Sciatic nerve (tissue), 2 donors: ENCODE results near the gene AKR1C8. TPM values are rescaled to one million over a fixed set of nuclear protein-coding genes. Genes with fewer than 3 reads are reported as not detected.
"Not testable (repeated sequence)": the region's sequence is repeated elsewhere in the genome, so short reads cannot be mapped to it uniquely, and the experiment has no call there.

Experiments used
- ATAC-seq: fragments of 200-7000 bp; cut with Tn5 transposase; one replicate; pipeline ENCODE4 v1.9.1; 2020; ENCODE audit warnings: mild to moderate bottlenecking, moderate library complexity
- DNase-seq: peaks from one replicate; pipeline ENCODE4 v3.0.0-alpha.2; 2020; ENCODE audit warnings: low spot score
- intact Hi-C: fragments of 100-400 bp; cut with DNase I; formaldehyde crosslinking; loops from one replicate; pipeline ENCODE4 v1.14.2; 2022
- total RNA-seq: library from RNA; stranded (reverse); fragmentation: NEBNext Ultra II Directional; extraction: Animal tissue kit (Norgen Biotek cat#: 25700); gene quantifications from one replicate; pipeline ENCODE4 v1.2.1, GENCODE V29; 2021
- donor health status: DM: no; HTN: no; CAD: no.
- donor health status: DM: no; HTN: no; CAD: no.

The AKR1C8 gene
- total RNA-seq, 1 donor from 2014 or later: 0.94 TPM

DNA sequence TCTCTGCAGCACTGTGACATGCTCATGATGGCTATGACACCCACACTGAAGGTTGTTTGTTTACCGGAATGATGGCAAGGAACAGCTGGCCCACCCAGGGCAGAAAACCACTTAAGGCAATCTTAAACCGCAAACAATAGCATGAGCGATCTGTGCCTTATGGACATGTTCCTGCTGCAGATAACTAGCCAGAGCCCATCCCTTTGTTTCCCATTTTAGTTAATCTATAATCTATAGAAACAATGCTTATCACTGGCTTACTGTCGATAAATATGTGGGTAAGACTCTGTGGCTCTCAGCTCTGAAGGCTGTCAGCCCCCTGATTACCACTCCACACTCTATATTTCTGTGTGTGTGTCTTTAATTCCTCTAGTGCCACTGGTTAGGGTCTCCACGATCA lies 65.0 kb downstream of the AKR1C8 start:
- ATAC-seq, DNase-seq, intact Hi-C loops: not testable (repeated sequence)

DNA sequence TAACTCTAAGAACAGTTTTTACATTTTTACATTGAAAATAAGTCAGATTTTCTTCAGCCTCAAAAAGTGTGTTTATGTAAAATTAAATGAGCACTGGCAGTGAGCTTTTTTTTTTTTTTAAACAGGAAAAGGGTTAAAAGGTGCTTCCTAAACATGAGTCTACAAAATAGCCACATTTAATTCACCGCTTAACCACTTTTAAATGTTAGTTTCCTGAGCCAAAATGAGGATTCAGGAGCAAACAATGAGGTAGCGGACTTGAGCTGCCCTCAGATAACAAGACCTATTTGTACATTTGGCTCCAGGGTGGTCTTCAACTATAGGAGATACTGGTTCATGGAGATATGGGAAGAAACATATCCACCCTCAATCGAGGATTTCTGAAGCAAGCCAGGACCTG lies 67.9 kb downstream of the AKR1C8 start:
- intact Hi-C loops: no loop called here
- no peak for ATAC-seq
- no peak for DNase-seq

DNA sequence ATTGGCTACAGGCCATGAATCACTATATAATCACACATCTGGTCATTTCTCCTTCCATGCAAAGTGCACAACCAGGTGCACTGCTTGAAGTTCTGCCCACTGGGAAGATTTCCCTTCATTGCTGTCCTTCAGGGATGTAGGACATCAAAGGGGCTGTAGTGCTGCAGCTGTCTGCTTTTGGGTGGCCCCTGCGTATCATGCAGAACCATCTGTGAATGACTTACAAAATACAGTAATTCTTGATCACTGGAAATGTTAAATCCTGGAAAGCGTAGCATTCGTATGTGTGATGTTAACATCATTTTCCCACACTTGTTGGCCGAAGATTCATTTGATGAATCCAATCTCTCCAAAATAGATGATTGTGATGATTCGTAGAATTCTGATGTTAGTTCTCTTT lies 68.3 kb downstream of the AKR1C8 start:
- no peak for ATAC-seq
- intact Hi-C loops: no loop called here

DNA sequence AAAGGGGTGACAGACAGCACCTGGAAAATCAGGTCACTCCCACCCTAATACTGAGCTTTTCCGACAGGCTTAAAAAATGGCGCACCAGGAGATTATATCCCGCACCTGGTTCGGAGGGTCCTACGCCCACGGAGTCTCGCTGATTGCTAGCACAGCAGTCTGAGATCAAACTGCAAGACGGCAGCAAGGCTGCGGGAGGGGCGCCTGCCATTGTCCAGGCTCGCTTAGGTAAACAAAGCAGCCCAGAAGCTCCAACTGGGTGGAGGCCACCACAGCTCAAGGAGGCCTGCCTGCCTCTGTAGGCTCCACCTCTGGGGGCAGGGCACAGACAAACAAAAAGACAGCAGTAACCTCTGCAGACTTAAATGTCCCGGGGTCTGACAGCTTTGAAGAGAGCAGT lies 75.1 kb downstream of the AKR1C8 start:
- intact Hi-C loops, ATAC-seq, DNase-seq: not testable (repeated sequence)

More for the DNA sequence above, 68.3 kb downstream of the AKR1C8 start:
- DNase-seq: no peak

DNA sequence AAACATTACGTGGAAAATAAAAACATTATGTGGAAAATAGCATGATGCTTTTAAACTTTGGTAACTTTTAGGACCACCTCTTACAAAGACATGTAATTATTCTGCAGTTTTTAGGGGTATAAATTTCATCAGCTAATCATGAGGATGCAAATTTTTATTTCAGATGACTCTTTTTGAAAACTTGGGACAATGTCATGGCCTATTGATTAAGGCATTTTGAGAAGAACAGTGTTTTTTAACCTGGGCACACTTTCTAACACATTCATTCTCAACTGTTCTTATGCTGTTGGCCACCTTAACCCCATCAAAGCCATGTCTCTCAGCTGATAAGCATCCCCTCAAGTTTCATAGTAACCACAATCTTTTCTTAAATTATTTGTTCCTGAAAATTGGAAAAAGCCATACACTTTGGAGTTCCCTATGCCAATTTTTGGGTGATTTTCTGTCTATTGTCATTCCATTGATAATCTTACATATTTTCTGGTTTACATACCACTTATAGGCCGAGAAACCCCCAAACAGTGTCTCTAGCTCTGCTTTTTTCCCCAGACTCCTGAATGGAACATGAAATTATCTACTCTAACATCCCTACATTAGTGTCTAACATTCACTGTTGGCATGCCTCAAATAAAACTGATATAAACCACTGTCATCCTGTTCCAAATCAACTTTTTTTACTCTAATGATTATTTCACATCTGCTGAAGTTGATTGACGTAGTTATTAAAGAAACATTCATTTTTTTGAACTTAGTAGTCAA lies 76.1 kb downstream of the AKR1C8 start:
- DNase-seq (no peak), ATAC-seq (no peak)
- intact Hi-C loops: no loop called here

DNA sequence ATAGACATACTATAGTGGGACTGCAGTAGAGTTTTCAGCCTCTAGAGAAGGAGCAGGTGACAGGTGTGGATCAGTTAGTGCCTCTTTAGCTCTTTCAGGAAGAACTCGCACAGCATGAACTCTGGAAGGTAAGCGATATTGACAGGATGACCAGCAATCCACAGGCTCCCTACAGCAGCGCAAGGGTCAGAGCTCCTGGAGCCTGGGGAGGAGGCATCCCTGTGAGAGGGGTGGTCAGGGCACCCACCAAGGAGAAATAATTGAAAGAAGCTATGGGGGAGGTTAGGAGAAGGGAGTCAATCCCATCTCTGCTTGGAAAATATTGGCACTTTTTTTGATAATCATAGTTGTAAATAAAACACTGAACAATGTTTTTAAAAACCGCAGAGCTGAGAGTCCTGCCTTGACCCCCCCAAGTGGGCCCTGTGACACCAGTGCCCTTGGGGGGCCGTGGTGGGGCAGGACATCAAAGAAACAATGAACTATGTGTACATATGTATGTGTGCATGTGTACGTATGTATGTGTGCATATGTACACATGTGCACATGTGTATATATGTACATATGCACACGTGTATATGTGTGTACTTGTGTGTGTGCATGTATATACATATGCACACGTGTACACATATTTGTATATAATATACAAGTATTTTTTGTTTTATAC lies 77.0 kb downstream of the AKR1C8 start:
- ATAC-seq (no peak), DNase-seq (no peak)
- intact Hi-C loops: no loop called here

DNA sequence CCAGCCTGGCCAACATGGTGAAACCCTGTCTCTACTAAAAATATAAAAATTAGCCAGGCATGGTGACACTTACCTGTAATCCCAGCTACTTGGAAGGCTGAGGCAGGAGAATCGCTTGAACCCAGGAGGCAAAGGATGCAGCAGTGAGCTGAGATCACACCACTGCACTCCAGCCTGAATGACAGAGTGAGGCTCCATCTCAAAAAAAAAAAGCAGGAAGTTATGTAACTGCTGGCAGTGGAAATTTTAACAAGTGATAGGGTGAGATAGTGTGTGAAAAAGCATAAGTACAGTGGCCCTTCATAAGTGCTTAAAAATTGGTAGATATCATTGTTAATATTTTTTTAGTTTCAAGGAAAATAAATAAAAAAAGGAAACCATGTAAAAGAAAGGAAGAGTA lies 78.4 kb downstream of the AKR1C8 start:
- no peak for ATAC-seq
- intact Hi-C loops: no loop called here

DNA sequence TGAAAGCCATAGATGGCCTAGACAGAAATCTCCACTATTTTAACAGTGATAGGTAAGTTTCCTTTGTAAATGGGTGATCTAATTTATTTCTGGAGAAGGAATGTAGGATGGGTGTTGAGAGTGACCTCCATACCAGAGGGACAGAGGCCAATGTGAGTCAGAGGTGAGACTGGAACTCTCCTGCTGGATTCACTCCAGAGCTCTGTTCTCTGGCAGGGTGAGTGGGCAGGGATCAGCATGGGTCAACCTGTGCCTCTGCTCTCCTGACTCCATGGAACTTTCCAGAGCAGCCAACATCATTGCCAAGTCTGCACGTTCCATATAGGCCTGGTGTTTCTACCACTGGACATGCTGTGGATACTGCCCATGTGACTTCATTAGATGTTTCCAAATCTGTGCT lies 79.3 kb downstream of the AKR1C8 start:
- no peak for ATAC-seq
- intact Hi-C loops: no loop called here

More for the DNA sequence above, 78.4 kb downstream of the AKR1C8 start:
- no peak for DNase-seq

More for the DNA sequence above, 79.3 kb downstream of the AKR1C8 start:
- DNase-seq: no peak

Other genes starting within 250 kb of the AKR1C8 start
- gene AKR1C1, start 221.7 kb downstream of the AKR1C8 start, total RNA-seq: 84.2 TPM
- 97.9 TPM for gene AKR1C2, start 181.3 kb downstream of the AKR1C8 start, total RNA-seq
- gene AKR1C3, start 90.7 kb downstream of the AKR1C8 start, total RNA-seq: 48.1 TPM
- not detected for gene AKR1C4, start 11.7 kb upstream of the AKR1C8 start, total RNA-seq
- gene UCN3, start 179.8 kb upstream of the AKR1C8 start, total RNA-seq: not detected
- 0.18 TPM for gene TUBAL3, start 219.7 kb upstream of the AKR1C8 start, total RNA-seq
- 86.2 TPM for gene NET1, start 227.4 kb upstream of the AKR1C8 start, total RNA-seq